CD14-positive monocyte (primary cell): ENCODE results near the gene ZNF689. TPM values are rescaled to one million over a fixed set of nuclear protein-coding genes. Genes with fewer than 3 reads are reported as not detected.
A peak's percentile ranks its signal among the peaks of the same experiment; 100 is the strongest.

Experiments used
- DNase-seq, 3 donors: peaks; one replicate each; pipeline ENCODE4 v3.0.0-alpha.2; 2011 to 2022
- H2AFZ ChIP-seq: 2 replicates; pipeline ENCODE4 v1.6.0; 2012; ENCODE audit warnings: mild to moderate bottlenecking, low read depth, low read length, inconsistent platforms; ENCODE audit not compliant: insufficient read depth, poor library complexity, severe bottlenecking
- H3K27ac ChIP-seq, 2 donors: 1 replicate in 1 of 2; 2 replicates in 1 of 2; pipeline ENCODE4 v1.5.1; 2012 to 2013; ENCODE audit warnings: low read length in 2 of 2, control low read depth in 1 of 2, inconsistent platforms in 1 of 2, low read depth in 1 of 2, mild to moderate bottlenecking in 1 of 2
- H3K27me3 ChIP-seq, 2 donors: one replicate each; pipeline versions ENCODE4 v1.6.0 to v1.6.1; 2011 to 2013; ENCODE audit warnings: low read length in 2 of 2; ENCODE audit not compliant: control insufficient read depth in 2 of 2, insufficient read depth in 2 of 2
- H3K36me3 ChIP-seq, 2 donors: replicated peaks in 1 of 2; 1 replicate in 1 of 2; 2 replicates in 1 of 2; pipeline versions ENCODE4 v1.5.1 to v1.6.1; 2012 to 2013; ENCODE audit warnings: low read length in 2 of 2, control low read depth in 1 of 2, inconsistent platforms in 1 of 2, mild to moderate bottlenecking in 1 of 2; ENCODE audit not compliant: insufficient read depth in 2 of 2, control insufficient read depth in 1 of 2
- H3K4me1 ChIP-seq, 2 donors: 1 replicate in 1 of 2; 2 replicates in 1 of 2; pipeline versions ENCODE4 v1.5.1 to v1.6.1; 2012 to 2013; ENCODE audit warnings: low read length in 2 of 2, control low read depth in 1 of 2, inconsistent platforms in 1 of 2, mild to moderate bottlenecking in 1 of 2, moderate library complexity in 1 of 2; ENCODE audit not compliant: insufficient read depth in 2 of 2, control insufficient read depth in 1 of 2
- H3K4me2 ChIP-seq: replicated peaks from 2 replicates; pipeline ENCODE3; 2012; ENCODE audit warnings: low read length, moderate library complexity, mild to moderate bottlenecking; ENCODE audit not compliant: poor library complexity, severe bottlenecking; ENCODE audit errors: extremely low read depth
- H3K4me3 ChIP-seq, 3 experiments: fragments of 200-600 bp in 1 of 3; sonication (generic) in 1 of 3; replicated peaks in 1 of 3; 1 replicate in 2 of 3; 2 replicates in 1 of 3; pipeline ENCODE4 v1.5.1; 2011 to 2013; ENCODE audit warnings: low read length in 3 of 3, mild to moderate bottlenecking in 3 of 3, control low read depth in 2 of 3, low read depth in 2 of 3, inconsistent platforms in 1 of 3, moderate library complexity in 1 of 3
- H3K79me2 ChIP-seq: 2 replicates; pipeline ENCODE4 v1.6.0; 2012; ENCODE audit warnings: mild to moderate bottlenecking, control low read depth, inconsistent platforms, low read length, moderate library complexity; ENCODE audit not compliant: insufficient read depth
- H3K9ac ChIP-seq: 2 replicates; pipeline ENCODE4 v1.6.0; 2017; ENCODE audit warnings: low read length, mild to moderate bottlenecking; ENCODE audit not compliant: insufficient read depth, poor library complexity, severe bottlenecking
- H3K9me3 ChIP-seq, 2 donors: replicated peaks in 1 of 2; 1 replicate in 1 of 2; 2 replicates in 1 of 2; pipeline versions ENCODE4 v1.5.1 to v1.6.1; 2012 to 2013; ENCODE audit warnings: low read length in 2 of 2, control low read depth in 1 of 2; ENCODE audit not compliant: control insufficient read depth in 1 of 2, insufficient read depth in 1 of 2
- H4K20me1 ChIP-seq: 2 replicates; pipeline ENCODE4 v1.6.0; 2012; ENCODE audit warnings: mild to moderate bottlenecking, low read length, control low read depth, moderate library complexity; ENCODE audit not compliant: insufficient read depth
- H3K27ac Mint-ChIP-seq, 7 donors: one replicate each; pipeline ENCODE4 v1.8.0; 2020; ENCODE audit warnings: mild to moderate bottlenecking in 7 of 7, mixed read lengths in 7 of 7, moderate library complexity in 6 of 7, inconsistent platforms in 2 of 7
- H3K27me3 Mint-ChIP-seq, 3 donors: one replicate each; pipeline ENCODE4 v1.8.0; 2021 to 2022; ENCODE audit warnings: low read depth in 3 of 3, mild to moderate bottlenecking in 3 of 3, mixed read lengths in 3 of 3, moderate library complexity in 3 of 3, inconsistent platforms in 1 of 3
- H3K36me3 Mint-ChIP-seq, 2 donors: one replicate each; pipeline ENCODE4 v1.8.0; 2020; ENCODE audit warnings: mixed read lengths in 2 of 2, inconsistent platforms in 1 of 2, mild to moderate bottlenecking in 1 of 2
- H3K4me1 Mint-ChIP-seq: one replicate; pipeline ENCODE4 v1.8.0; 2020; ENCODE audit warnings: mild to moderate bottlenecking, mixed read lengths
- H3K4me3 Mint-ChIP-seq, 2 donors: one replicate each; pipeline ENCODE4 v1.8.0; 2020; ENCODE audit warnings: mild to moderate bottlenecking in 2 of 2, mixed read lengths in 2 of 2, moderate library complexity in 1 of 2
- H3K9me3 Mint-ChIP-seq, 7 donors: one replicate each; pipeline ENCODE4 v1.8.0; 2020 to 2022; ENCODE audit warnings: mixed read lengths in 7 of 7, mild to moderate bottlenecking in 6 of 7, moderate library complexity in 6 of 7, inconsistent platforms in 2 of 7
- WGBS: methylation state at CpG from one replicate; pipeline ENCODE4 v1.1.5; 2013; ENCODE audit warnings: missing lambda C conversion rate; ENCODE audit not compliant: insufficient coverage; 5-methylcytosine and 5-hydroxymethylcytosine counted together
- intact Hi-C, 2 donors: fragments of 100-400 bp; cut with micrococcal nuclease; formaldehyde crosslinking; loops; one replicate each; pipeline versions ENCODE4 v1.15.0 to v1.15.1; 2023
- polyA plus RNA-seq, 3 donors: library from polyadenylated mRNA; depleted of rRNA in 1 of 3; unstranded in 2 of 3; stranded (reverse) in 1 of 3; fragments of 300-500 nt in 2 of 3; fragments of >200 nt in 1 of 3; fragmentation: Illumina TruSeq in 2 of 3; gene quantifications; 1 replicate in 2 of 3; 2 replicates in 1 of 3; pipeline ENCODE4 v1.2.3, GENCODE V29; 2012 to 2021
- TF ChIP-seq, protein P1 (sequence below): fragments of 200-600 bp; IDR thresholded peaks from one replicate; pipeline ENCODE4 v1.8.0; 2022; ENCODE audit warnings: antibody characterized with exemption, mild to moderate bottlenecking

The ZNF689 gene
- polyA plus RNA-seq, 3 donors = 4.1 to 11.2 (median 8.0) TPM

DNA sequence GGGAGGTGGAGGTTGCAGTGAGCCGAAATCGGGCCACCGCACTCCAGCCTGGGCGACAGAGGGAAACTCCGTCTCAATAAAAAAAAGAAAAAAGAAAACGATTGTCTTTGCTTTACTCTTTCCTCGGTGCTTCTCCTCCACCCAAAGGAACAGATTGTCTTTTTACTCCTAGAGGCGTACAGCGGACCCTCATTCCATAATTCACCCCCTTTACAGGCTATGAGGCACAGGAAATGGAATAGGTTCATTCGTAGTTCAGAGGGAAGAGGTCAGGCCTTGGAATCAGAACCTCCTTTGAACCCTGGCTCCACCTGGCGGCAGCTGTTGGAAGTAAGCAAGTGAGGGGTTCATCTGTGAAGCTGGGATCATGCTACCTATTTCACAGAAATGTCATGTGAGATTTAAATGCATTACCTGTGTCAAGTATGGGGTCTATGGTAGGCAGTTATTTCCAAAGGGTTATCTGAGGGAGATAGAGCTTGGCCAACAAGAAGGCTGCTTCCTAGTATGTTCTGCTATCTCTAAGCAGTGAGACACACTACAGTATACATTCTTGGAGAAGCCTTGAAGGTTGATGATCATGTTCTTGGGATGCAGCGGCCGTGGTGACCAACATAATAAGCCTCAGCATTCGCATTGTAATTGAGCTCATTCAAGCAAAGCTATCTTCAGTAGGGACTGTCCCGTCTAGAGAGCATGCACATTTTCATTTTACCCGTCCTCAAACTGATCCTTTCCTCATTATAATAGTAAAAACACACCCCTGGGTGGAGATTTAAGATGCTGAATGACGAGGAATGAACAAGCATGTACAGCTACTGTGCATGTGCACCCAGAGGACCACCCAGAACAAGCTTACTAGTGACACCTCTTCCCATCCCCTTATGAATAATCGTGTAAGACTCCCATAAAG lies 18.7 kb upstream of the ZNF689 start:
- H3K9me3 ChIP-seq = peaks cover 0 to 4% of the 10 kb centered on the region in 2 donors
- peak overlapping the region; percentile 48 for H3K4me2 ChIP-seq
- 62% methylated on average over 5 of the region's 18 CpGs for WGBS
- no peaks in the 10 kb centered on the region for H3K27me3 ChIP-seq
- no peaks in the 10 kb centered on the region for H4K20me1 ChIP-seq
- H3K4me3 ChIP-seq = peak overlapping the region in 1 of 3 experiments; percentile 54
- peaks cover 0 to 5% (median 2%) of the 10 kb centered on the region in 3 donors for H3K27me3 Mint-ChIP-seq
- H3K36me3 Mint-ChIP-seq = no peaks in the 10 kb centered on the region
- intact Hi-C loops = no loop called here
- H2AFZ ChIP-seq = peak overlapping the region; percentile 19
- TF ChIP-seq, protein P1, sequence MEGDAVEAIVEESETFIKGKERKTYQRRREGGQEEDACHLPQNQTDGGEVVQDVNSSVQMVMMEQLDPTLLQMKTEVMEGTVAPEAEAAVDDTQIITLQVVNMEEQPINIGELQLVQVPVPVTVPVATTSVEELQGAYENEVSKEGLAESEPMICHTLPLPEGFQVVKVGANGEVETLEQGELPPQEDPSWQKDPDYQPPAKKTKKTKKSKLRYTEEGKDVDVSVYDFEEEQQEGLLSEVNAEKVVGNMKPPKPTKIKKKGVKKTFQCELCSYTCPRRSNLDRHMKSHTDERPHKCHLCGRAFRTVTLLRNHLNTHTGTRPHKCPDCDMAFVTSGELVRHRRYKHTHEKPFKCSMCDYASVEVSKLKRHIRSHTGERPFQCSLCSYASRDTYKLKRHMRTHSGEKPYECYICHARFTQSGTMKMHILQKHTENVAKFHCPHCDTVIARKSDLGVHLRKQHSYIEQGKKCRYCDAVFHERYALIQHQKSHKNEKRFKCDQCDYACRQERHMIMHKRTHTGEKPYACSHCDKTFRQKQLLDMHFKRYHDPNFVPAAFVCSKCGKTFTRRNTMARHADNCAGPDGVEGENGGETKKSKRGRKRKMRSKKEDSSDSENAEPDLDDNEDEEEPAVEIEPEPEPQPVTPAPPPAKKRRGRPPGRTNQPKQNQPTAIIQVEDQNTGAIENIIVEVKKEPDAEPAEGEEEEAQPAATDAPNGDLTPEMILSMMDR = peak; percentile 90
- H3K4me3 Mint-ChIP-seq = peak overlapping the region; percentile 62 to 87
- no peaks in the 10 kb centered on the region for H3K79me2 ChIP-seq
- H3K9ac ChIP-seq = no peak overlapping the region
- no peaks in the 10 kb centered on the region for H3K36me3 ChIP-seq
- peaks cover 0 to 4% (median 1%) of the 10 kb centered on the region in 7 donors for H3K9me3 Mint-ChIP-seq
- peak overlapping the region in 6 of 7 donors; percentile 63 to 84 (median 76) for H3K27ac Mint-ChIP-seq
- H3K27ac ChIP-seq = no peak overlapping the region
- peak; percentile 63 to 72 (median 70) for DNase-seq
- H3K4me1 Mint-ChIP-seq = peaks cover 7% of the 10 kb centered on the region
- peaks cover 8 to 10% of the 10 kb centered on the region in 2 donors for H3K4me1 ChIP-seq

DNA sequence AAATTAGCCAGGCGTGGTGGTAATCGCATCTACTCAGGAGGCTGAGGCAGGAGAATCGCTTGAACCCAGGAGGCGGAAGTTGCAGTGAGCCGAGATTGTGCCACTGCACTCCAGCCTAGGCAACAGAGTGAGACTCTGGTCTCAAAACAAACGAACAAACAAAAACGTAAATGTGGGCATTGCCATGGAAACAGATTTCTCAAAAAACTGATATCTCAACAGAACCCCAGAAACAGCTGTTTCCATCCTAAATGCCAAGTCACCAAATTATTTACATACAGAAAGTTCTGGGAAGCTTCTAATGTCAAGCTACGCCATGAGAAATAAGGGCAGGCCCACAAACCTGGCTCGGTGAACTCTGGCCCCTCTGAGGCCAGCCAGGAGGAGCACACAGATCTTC lies 16.0 kb upstream of the ZNF689 start:
- peaks cover 0 to 6% of the 10 kb centered on the region in 2 donors for H3K9me3 ChIP-seq
- no peaks in the 10 kb centered on the region for H3K27me3 ChIP-seq
- intact Hi-C loops = no loop called here
- no peaks in the 10 kb centered on the region for H4K20me1 ChIP-seq
- no peak overlapping the region for H3K27ac ChIP-seq
- H2AFZ ChIP-seq = no peak overlapping the region
- Mint-ChIP-seq H3K27ac (no peak overlapping the region), H3K27me3 (peaks cover 0 to 5% (median 4%) of the 10 kb centered on the region in 3 donors), H3K36me3 (no peaks in the 10 kb centered on the region), H3K4me1 (peaks cover 4% of the 10 kb centered on the region), H3K4me3 (no peak overlapping the region), H3K9me3 (peaks cover 0 to 8% (median 3%) of the 10 kb centered on the region in 7 donors)
- H3K9ac ChIP-seq = no peak overlapping the region
- no peak overlapping the region for H3K4me2 ChIP-seq
- no peaks in the 10 kb centered on the region for H3K36me3 ChIP-seq
- peaks cover 4 to 5% of the 10 kb centered on the region in 2 donors for H3K4me1 ChIP-seq
- TF ChIP-seq, protein P1 = no peak
- no peak for DNase-seq
- H3K79me2 ChIP-seq = no peaks in the 10 kb centered on the region
- 86% methylated on average over 8 of the region's 9 CpGs for WGBS
- no peak overlapping the region for H3K4me3 ChIP-seq
